ENCODE data around the gene UPK2. TPM values are rescaled to one million over a fixed set of nuclear protein-coding genes. Genes with fewer than 3 reads are reported as not detected.
A peak's percentile ranks its signal among the peaks of the same experiment; 100 is the strongest.

The UPK2 gene
- total RNA-seq, 2 donors from 2014 or later: not detected

- Histone ChIP-seq H3K4me1 (peaks cover 46% of the 10 kb centered on the region), H3K4me3 (peak overlapping the region; percentile 45 to 55), H3K27ac (peak overlapping the region; percentile 96 to 98 (median 96)), H3K36me3 (replicated peaks in 1 of 2; ENCODE audit: insufficient read depth in 1 of 2, low read depth in 2 of 2) (no peaks in the 10 kb centered on the region), H3K9me3 (no peaks in the 10 kb centered on the region), H3K27me3 (no peaks in the 10 kb centered on the region)
- 0% methylated on average over 17 to 24 of the region's 26 CpGs for WGBS, 2 donors
- TF ChIP-seq POLR2A (IDR thresholded peaks at IDR 0.05) (peak in 2 of 3 donors; percentile 62 to 63), CTCF (IDR thresholded peaks at IDR 0.05) (no peak)
- DNase-seq (peak; percentile 91 to 95 (median 92)), ATAC-seq (peak; percentile 57)
- intact Hi-C loops (cut with DNase I): no loop called here
Measured at GRCh38 chr11:118929501-118930093, 26.5 kb upstream of the UPK2 start.

DNA sequence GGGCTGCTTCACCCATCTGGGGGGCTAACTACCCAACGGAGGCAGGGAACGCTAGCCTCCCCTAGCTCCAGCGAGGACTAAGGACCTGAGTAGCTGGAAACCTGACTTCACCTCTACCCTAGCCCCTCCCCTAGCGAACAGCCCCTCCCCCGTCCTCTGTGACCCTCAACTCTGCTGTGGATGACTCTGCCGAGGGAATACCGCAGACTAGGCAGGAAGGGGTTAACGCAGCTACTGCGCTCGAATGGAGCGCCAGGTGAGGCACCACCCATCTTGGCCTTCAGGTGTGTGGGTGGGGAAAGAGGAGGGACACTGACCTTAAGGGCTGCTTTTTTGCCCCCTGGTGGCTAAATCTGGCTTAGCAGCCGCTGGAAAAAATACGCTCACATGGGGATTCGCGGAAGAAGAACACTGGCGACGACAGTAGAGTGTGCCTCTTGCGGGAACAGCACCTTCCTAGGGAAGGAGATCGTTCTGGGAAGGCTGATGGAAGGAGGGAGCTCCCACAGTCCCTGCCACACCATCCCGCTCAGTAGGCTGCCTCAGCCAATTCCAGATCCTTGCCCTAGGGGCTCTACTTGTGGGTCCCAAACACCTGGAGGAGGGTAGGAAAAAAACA is 25.9 kb upstream of the UPK2 start:
- no peaks in the 10 kb centered on the region for H3K36me3 ChIP-seq (replicated peaks in 1 of 2; ENCODE audit: insufficient read depth in 1 of 2, low read depth in 2 of 2)
- H3K4me1 ChIP-seq: peaks cover 46% of the 10 kb centered on the region
- H3K4me3 ChIP-seq: peak overlapping the region in 1 of 2 donors; percentile 45
- intact Hi-C loops (cut with DNase I): no loop called here
- H3K27ac ChIP-seq: peak overlapping the region; percentile 96 to 98 (median 96)
- no peaks in the 10 kb centered on the region for H3K27me3 ChIP-seq
- H3K9me3 ChIP-seq: no peaks in the 10 kb centered on the region
- ATAC-seq (peak; percentile 66), DNase-seq (peak; percentile 96 to 97 (median 96))
- WGBS, 2 donors: 0% methylated on average over 18 to 20 of the region's 20 CpGs
- TF ChIP-seq CTCF (IDR thresholded peaks at IDR 0.05): peak; percentile 92 to 99 (median 99)
- peak in 1 of 3 donors; percentile 41 for TF ChIP-seq POLR2A (IDR thresholded peaks at IDR 0.05)

DNA sequence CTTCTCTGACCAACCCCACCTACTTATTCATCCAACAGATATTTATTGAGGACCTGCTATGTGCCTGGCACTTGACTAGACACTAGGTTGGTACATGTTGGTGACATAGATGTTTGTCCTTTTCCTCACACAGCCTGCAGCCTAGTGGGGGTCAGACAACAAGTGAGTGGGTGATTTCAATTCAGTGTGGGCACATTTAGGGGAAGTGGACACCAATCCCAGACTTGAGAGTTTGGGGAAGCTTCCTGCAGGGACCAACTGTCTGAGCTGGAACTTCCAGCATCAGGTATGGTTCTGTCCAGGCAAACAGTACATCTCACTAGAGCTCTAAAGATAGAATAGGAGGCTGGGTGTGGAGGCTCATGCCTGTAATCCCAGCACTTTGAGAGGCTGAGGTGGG is 24.5 kb upstream of the UPK2 start:
- H3K27me3 ChIP-seq: no peaks in the 10 kb centered on the region
- peaks cover 38% of the 10 kb centered on the region for H3K4me1 ChIP-seq
- H3K36me3 ChIP-seq (replicated peaks in 1 of 2; ENCODE audit: insufficient read depth in 1 of 2, low read depth in 2 of 2): no peaks in the 10 kb centered on the region
- TF ChIP-seq POLR2A (IDR thresholded peaks at IDR 0.05) (no peak), CTCF (IDR thresholded peaks at IDR 0.05) (no peak)
- no peaks in the 10 kb centered on the region for H3K9me3 ChIP-seq
- DNase-seq (no peak), ATAC-seq (no peak)
- no peak overlapping the region for H3K27ac ChIP-seq
- intact Hi-C loops (cut with DNase I): no loop called here
- H3K4me3 ChIP-seq: no peak overlapping the region

- intact Hi-C loops (cut with DNase I): no loop called here
- peak overlapping the region; percentile 7 to 59 (median 37) for H3K27ac ChIP-seq
- ATAC-seq (no peak), DNase-seq (peak in 3 of 4 donors; percentile 20 to 44 (median 35))
- H3K4me1 ChIP-seq: peaks cover 21% of the 10 kb centered on the region
- H3K27me3 ChIP-seq: no peaks in the 10 kb centered on the region
- no peaks in the 10 kb centered on the region for H3K9me3 ChIP-seq
- 14 to 21% methylated on average over 4 of the region's 4 CpGs for WGBS, 2 donors
- no peaks in the 10 kb centered on the region for H3K36me3 ChIP-seq (replicated peaks in 1 of 2; ENCODE audit: insufficient read depth in 1 of 2, low read depth in 2 of 2)
- no peak overlapping the region for H3K4me3 ChIP-seq
- TF ChIP-seq POLR2A (IDR thresholded peaks at IDR 0.05) (no peak), CTCF (IDR thresholded peaks at IDR 0.05) (no peak)
Measured at GRCh38 chr11:118933486-118933885, 22.6 kb upstream of the UPK2 start.

DNA sequence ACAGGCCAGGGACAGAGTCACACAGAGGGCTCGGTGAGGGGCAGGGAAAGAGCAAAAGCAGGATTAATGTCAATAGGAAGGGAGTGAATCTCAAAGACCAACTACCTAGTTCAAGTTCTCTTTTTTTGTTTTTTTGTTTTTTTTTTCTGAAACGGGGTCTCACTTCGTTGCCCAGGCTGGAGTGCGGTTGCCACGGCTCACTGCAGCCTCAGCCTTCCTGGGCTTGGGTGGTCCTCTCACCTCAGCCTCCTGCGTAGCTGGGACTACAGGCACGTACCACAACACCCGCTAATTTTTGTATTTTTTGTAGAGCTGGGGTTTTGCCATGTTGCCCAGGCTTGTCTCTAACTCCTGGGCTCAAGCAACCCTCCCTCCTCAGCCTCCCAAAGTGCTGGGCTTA is 20.7 kb upstream of the UPK2 start:
- Histone ChIP-seq H3K9me3 (no peaks in the 10 kb centered on the region), H3K27ac (no peak overlapping the region), H3K4me3 (no peak overlapping the region), H3K4me1 (peaks cover 21% of the 10 kb centered on the region), H3K27me3 (no peaks in the 10 kb centered on the region), H3K36me3 (replicated peaks in 1 of 2; ENCODE audit: insufficient read depth in 1 of 2, low read depth in 2 of 2) (no peaks in the 10 kb centered on the region)
- TF ChIP-seq CTCF (IDR thresholded peaks at IDR 0.05): no peak
- TF ChIP-seq POLR2A (IDR thresholded peaks at IDR 0.05): no peak
- WGBS, 2 donors: 77 to 83% methylated on average over 8 of the region's 8 CpGs
- intact Hi-C loops (cut with DNase I): no loop called here
- DNase-seq (no peak), ATAC-seq (no peak)
